Right atrium auricular region (tissue), 2 donors: ENCODE measurements around the gene MGMT. TPM values are rescaled to one million over a fixed set of nuclear protein-coding genes. Genes with fewer than 3 reads are reported as not detected.

Experiments
- DNase-seq: peaks from one replicate; pipeline ENCODE4 v3.0.0-alpha.2; 2019; ENCODE audit warnings: low spot score
- H3K27ac ChIP-seq, 2 donors: fragments of 200-600 bp; sonication (generic); 1 replicate in 1 of 2; 2 replicates in 1 of 2; pipeline ENCODE4 v1.5.1; 2016 to 2019
- H3K27me3 ChIP-seq, 2 donors: fragments of 200-600 bp; sonication (generic); one replicate each; pipeline versions ENCODE4 v1.5.1 to v1.6.0; 2017 to 2019
- H3K36me3 ChIP-seq: fragments of 200-600 bp; sonication (generic); one replicate; pipeline ENCODE4 v1.5.1; 2016
- H3K4me1 ChIP-seq, 2 donors: fragments of 200-600 bp; sonication (generic); one replicate each; pipeline versions ENCODE4 v1.5.1 to v1.6.0; 2017 to 2019
- H3K4me3 ChIP-seq, 2 donors: fragments of 200-600 bp; sonication (generic); 1 replicate in 1 of 2; 2 replicates in 1 of 2; pipeline ENCODE4 v1.5.1; 2017 to 2019; ENCODE audit warnings: mild to moderate bottlenecking in 1 of 2, moderate library complexity in 1 of 2
- H3K9me3 ChIP-seq, 2 donors: fragments of 200-600 bp; sonication (generic); one replicate each; pipeline ENCODE4 v1.5.1; 2019
- CTCF ChIP-seq, 2 donors: fragments of 200-600 bp; sonication (generic); IDR thresholded peaks; one replicate each; pipeline ENCODE4 v1.5.1; 2019; ENCODE audit warnings: antibody characterized with exemption in 2 of 2
- total RNA-seq, 2 donors: library from RNA; depleted of rRNA; stranded (reverse); fragments of >200 nt; gene quantifications; one replicate each; pipeline ENCODE4 v1.1.0, GENCODE V29; 2016

The MGMT gene
- total RNA-seq, 2 donors from 2014 or later = 18.2 to 19.2 TPM

- Histone ChIP-seq H3K4me3 (no peak overlapping the region), H3K36me3 (no peaks in the 10 kb centered on the region), H3K27ac (no peak overlapping the region), H3K27me3 (no peaks in the 10 kb centered on the region), H3K4me1 (no peaks in the 10 kb centered on the region), H3K9me3 (peaks cover 3 to 20% of the 10 kb centered on the region in 2 donors)
- peak; percentile 28 for DNase-seq
- no peak for TF ChIP-seq CTCF (IDR thresholded peaks at IDR 0.05)
Measured at GRCh38 chr10:129725011-129725410, 258.0 kb downstream of the MGMT start.

GRCh38 chr10:129725482-129725881 is 258.4 kb downstream of the MGMT start:
- DNase-seq = peak; percentile 51
- Histone ChIP-seq H3K4me3 (no peak overlapping the region), H3K27ac (no peak overlapping the region)

GRCh38 chr10:129725890-129726631 is 259.0 kb downstream of the MGMT start:
- H3K4me3 ChIP-seq = no peak overlapping the region
- no peak overlapping the region for H3K27ac ChIP-seq
- no peaks in the 10 kb centered on the region for H3K36me3 ChIP-seq
- H3K9me3 ChIP-seq = peaks cover 3 to 19% of the 10 kb centered on the region in 2 donors
- peak; percentile 38 for DNase-seq
- TF ChIP-seq CTCF (IDR thresholded peaks at IDR 0.05) = no peak
- H3K4me1 ChIP-seq = no peaks in the 10 kb centered on the region
- H3K27me3 ChIP-seq = no peaks in the 10 kb centered on the region

More at GRCh38 chr10:129725482-129725881, 258.4 kb downstream of the MGMT start:
- Histone ChIP-seq H3K36me3 (no peaks in the 10 kb centered on the region), H3K9me3 (peaks cover 3 to 20% of the 10 kb centered on the region in 2 donors), H3K27me3 (no peaks in the 10 kb centered on the region), H3K4me1 (no peaks in the 10 kb centered on the region)
- TF ChIP-seq CTCF (IDR thresholded peaks at IDR 0.05) = no peak

- DNase-seq = no peak
- no peaks in the 10 kb centered on the region for H3K4me1 ChIP-seq
Measured at GRCh38 chr10:129727071-129727470, 260.0 kb downstream of the MGMT start.

GRCh38 chr10:129727495-129727894 is 260.5 kb downstream of the MGMT start:
- Histone ChIP-seq H3K9me3 (peaks cover 3 to 10% of the 10 kb centered on the region in 2 donors), H3K27ac (no peak overlapping the region), H3K4me3 (no peak overlapping the region), H3K27me3 (no peaks in the 10 kb centered on the region), H3K36me3 (no peaks in the 10 kb centered on the region), H3K4me1 (no peaks in the 10 kb centered on the region)
- no peak for DNase-seq
- no peak for TF ChIP-seq CTCF (IDR thresholded peaks at IDR 0.05)

More at GRCh38 chr10:129727071-129727470, 260.0 kb downstream of the MGMT start:
- Histone ChIP-seq H3K27me3 (no peaks in the 10 kb centered on the region), H3K4me3 (no peak overlapping the region), H3K9me3 (peaks cover 3 to 10% of the 10 kb centered on the region in 2 donors), H3K27ac (no peak overlapping the region), H3K36me3 (no peaks in the 10 kb centered on the region)
- no peak for TF ChIP-seq CTCF (IDR thresholded peaks at IDR 0.05)
